ENCODE results near the gene SIGLEC6.

The SIGLEC6 gene

DNA sequence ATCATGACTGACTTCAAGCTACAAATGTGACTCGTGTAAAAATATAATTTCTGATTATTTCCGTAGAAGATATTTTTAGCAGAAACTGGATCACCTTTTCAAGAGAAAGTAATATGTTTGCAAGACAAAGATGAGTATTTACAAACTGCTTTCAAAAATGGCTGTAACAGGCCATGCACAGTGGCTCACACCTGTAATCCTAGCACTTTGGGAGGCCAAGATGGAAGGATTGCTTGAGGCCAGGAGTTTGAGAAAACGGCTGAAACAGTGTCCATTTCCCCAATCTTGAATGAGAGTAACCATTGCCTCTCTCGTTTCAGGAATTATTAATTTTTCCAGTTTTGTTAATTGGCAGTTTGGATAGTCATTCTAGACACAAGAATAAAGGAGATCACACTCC, 36.1 kb upstream of the SIGLEC6 start:
- Histone ChIP-seq H3K79me2 (ENCODE audit: insufficient read depth, low read depth) (no peaks in the 10 kb centered on the region), H2AFZ (ENCODE audit: low read depth) (no peak overlapping the region), H3K27me3 (ENCODE audit: insufficient read depth, low read depth) (no peaks in the 10 kb centered on the region), H3K27ac (no peak overlapping the region), H3K9ac (no peak overlapping the region), H3K4me1 (ENCODE audit: low read depth, poor library complexity, severe bottlenecking) (no peaks in the 10 kb centered on the region), H4K20me1 (ENCODE audit: insufficient read depth) (no peaks in the 10 kb centered on the region), H3K36me3 (ENCODE audit: insufficient read depth) (no peaks in the 10 kb centered on the region), H3K4me2 (no peak overlapping the region), H3K4me3 (IDR thresholded peaks at IDR 0.05; ENCODE audit: insufficient read depth, low read depth, low read length) (no peak overlapping the region)
- TF ChIP-seq, protein P1, sequence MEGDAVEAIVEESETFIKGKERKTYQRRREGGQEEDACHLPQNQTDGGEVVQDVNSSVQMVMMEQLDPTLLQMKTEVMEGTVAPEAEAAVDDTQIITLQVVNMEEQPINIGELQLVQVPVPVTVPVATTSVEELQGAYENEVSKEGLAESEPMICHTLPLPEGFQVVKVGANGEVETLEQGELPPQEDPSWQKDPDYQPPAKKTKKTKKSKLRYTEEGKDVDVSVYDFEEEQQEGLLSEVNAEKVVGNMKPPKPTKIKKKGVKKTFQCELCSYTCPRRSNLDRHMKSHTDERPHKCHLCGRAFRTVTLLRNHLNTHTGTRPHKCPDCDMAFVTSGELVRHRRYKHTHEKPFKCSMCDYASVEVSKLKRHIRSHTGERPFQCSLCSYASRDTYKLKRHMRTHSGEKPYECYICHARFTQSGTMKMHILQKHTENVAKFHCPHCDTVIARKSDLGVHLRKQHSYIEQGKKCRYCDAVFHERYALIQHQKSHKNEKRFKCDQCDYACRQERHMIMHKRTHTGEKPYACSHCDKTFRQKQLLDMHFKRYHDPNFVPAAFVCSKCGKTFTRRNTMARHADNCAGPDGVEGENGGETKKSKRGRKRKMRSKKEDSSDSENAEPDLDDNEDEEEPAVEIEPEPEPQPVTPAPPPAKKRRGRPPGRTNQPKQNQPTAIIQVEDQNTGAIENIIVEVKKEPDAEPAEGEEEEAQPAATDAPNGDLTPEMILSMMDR (conservative IDR thresholded peaks at IDR 0.05; ENCODE audit: low read depth, low read length): no peak

DNA sequence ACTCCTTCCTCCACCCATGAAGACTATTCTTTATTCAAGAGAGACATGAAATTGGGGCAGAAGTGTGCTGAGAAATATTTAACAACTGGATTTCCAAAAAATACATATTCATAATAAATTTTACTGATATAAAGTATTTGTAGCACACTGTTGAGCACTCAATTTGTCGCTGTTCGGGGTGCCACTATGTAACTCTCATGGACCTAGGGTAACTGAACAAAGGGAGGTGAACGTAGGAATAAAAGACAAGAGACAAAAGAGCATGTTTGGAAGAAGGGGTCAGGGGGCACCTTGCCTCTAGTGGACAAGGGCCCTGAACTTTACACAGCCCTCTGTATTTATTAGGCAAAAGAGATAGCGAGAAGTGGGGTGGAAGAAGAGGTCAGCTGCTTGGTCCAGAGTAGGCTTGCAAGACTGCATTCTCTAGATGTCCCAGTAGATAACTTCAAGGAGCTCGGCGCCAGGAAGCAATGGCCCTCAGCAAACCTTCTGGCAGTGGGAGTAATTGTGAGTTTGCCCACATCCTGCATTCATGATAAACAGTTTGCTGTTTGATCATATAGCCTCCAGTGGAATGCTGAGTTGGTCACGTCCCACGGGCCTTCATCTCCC, 35.1 kb upstream of the SIGLEC6 start:
- H3K36me3 ChIP-seq (ENCODE audit: insufficient read depth): no peaks in the 10 kb centered on the region
- TF ChIP-seq, protein P1 (conservative IDR thresholded peaks at IDR 0.05; ENCODE audit: low read depth, low read length): no peak
- H3K27ac ChIP-seq: no peak overlapping the region
- no peaks in the 10 kb centered on the region for H3K79me2 ChIP-seq (ENCODE audit: insufficient read depth, low read depth)
- no peak overlapping the region for H2AFZ ChIP-seq (ENCODE audit: low read depth)
- no peak overlapping the region for H3K4me3 ChIP-seq (IDR thresholded peaks at IDR 0.05; ENCODE audit: insufficient read depth, low read depth, low read length)
- H4K20me1 ChIP-seq (ENCODE audit: insufficient read depth): no peaks in the 10 kb centered on the region
- no peak overlapping the region for H3K4me2 ChIP-seq
- no peaks in the 10 kb centered on the region for H3K27me3 ChIP-seq (ENCODE audit: insufficient read depth, low read depth)
- H3K9ac ChIP-seq: no peak overlapping the region
- H3K4me1 ChIP-seq (ENCODE audit: low read depth, poor library complexity, severe bottlenecking): no peaks in the 10 kb centered on the region

DNA sequence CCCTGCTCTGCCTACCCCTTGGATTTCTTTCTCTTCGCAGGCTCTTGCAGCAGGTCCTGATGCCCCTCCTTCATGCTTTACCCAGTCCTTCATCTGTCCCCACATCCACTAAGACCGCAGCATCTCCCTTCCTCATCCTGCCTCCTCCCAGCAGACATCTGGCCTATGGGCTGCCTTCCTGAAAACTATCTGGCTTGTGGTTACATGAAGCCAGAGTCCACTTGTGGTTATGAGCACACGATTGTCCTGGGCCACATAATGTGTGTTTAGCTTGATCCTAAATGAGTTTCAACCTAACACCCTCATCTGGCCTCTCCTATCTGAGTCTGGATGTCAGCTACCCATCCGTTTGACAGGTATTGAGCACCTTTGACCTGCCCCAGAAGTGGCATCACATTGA, 34.1 kb upstream of the SIGLEC6 start:
- Histone ChIP-seq H3K9ac (no peak overlapping the region), H3K4me2 (no peak overlapping the region), H3K27ac (no peak overlapping the region), H3K4me1 (ENCODE audit: low read depth, poor library complexity, severe bottlenecking) (no peaks in the 10 kb centered on the region), H3K36me3 (ENCODE audit: insufficient read depth) (no peaks in the 10 kb centered on the region), H3K27me3 (ENCODE audit: insufficient read depth, low read depth) (no peaks in the 10 kb centered on the region), H4K20me1 (ENCODE audit: insufficient read depth) (no peaks in the 10 kb centered on the region), H3K4me3 (IDR thresholded peaks at IDR 0.05; ENCODE audit: insufficient read depth, low read depth, low read length) (no peak overlapping the region), H3K79me2 (ENCODE audit: insufficient read depth, low read depth) (no peaks in the 10 kb centered on the region), H2AFZ (ENCODE audit: low read depth) (no peak overlapping the region)
- TF ChIP-seq, protein P1 (conservative IDR thresholded peaks at IDR 0.05; ENCODE audit: low read depth, low read length): no peak

DNA sequence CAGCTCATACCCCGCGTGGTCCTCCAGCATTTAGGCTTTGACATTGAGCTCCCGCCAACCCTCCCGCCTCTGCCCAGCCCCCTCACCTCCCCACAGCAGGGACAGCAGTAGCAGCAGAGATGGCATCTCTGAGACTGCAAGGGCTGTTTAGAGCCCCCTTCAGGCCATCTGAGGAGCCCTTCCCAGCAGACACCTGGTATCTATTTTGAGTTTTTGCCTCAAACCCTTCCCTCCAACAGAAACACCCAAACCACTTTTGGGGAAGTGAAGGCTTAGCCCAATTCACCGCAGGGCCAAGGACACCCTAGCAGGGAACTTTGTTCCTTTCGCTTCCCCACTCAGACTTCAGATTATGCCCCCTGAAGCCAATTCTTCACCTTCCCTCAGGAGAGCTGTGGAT, 33.3 kb upstream of the SIGLEC6 start:
- no peak overlapping the region for H3K4me3 ChIP-seq (IDR thresholded peaks at IDR 0.05; ENCODE audit: insufficient read depth, low read depth, low read length)
- H3K9ac ChIP-seq: no peak overlapping the region
- TF ChIP-seq, protein P1 (conservative IDR thresholded peaks at IDR 0.05; ENCODE audit: low read depth, low read length): no peak
- no peak overlapping the region for H2AFZ ChIP-seq (ENCODE audit: low read depth)
- H3K27me3 ChIP-seq (ENCODE audit: insufficient read depth, low read depth): no peaks in the 10 kb centered on the region
- no peaks in the 10 kb centered on the region for H3K36me3 ChIP-seq (ENCODE audit: insufficient read depth)
- no peak overlapping the region for H3K4me2 ChIP-seq
- H3K79me2 ChIP-seq (ENCODE audit: insufficient read depth, low read depth): no peaks in the 10 kb centered on the region
- H3K4me1 ChIP-seq (ENCODE audit: low read depth, poor library complexity, severe bottlenecking): no peaks in the 10 kb centered on the region
- no peaks in the 10 kb centered on the region for H4K20me1 ChIP-seq (ENCODE audit: insufficient read depth)
- H3K27ac ChIP-seq: no peak overlapping the region

All from KMS-11 (cell line).